AG20443 (cell line): ENCODE results near the gene PARN.
"Not testable (repeated sequence)": the region's sequence is repeated elsewhere in the genome, so short reads cannot be mapped to it uniquely, and the experiment has no call there.

Source experiments
- DNase-seq: peaks from one replicate; pipeline ENCODE4 v3.0.0; 2012; ENCODE audit warnings: low spot score, mixed read lengths

Gene PARN

GRCh38 chr16:14574698-14575415 lies 55.2 kb downstream of the PARN start:
- not testable (repeated sequence) for DNase-seq

- no peak for DNase-seq
Measured at GRCh38 chr16:14572535-14572934, 57.5 kb downstream of the PARN start.

GRCh38 chr16:14569213-14569612 lies 60.8 kb downstream of the PARN start:
- DNase-seq = no peak

- no peak for DNase-seq
Measured at GRCh38 chr16:14566599-14566998, 63.5 kb downstream of the PARN start.

GRCh38 chr16:14565688-14566025 lies 64.4 kb downstream of the PARN start:
- no peak for DNase-seq

- DNase-seq = no peak
Measured at GRCh38 chr16:14564861-14565687, 65.0 kb downstream of the PARN start.

- DNase-seq = no peak
Measured at GRCh38 chr16:14564323-14564722, 65.7 kb downstream of the PARN start.

- DNase-seq = peak; percentile 65
Measured at GRCh38 chr16:14562691-14563491, 67.2 kb downstream of the PARN start.

GRCh38 chr16:14560523-14560922 lies 69.5 kb downstream of the PARN start:
- DNase-seq = peak; percentile 30

- peak; percentile 76 for DNase-seq
Measured at GRCh38 chr16:14559809-14560241, 70.2 kb downstream of the PARN start.

GRCh38 chr16:14553447-14553846 lies 76.6 kb downstream of the PARN start:
- no peak for DNase-seq

- no peak for DNase-seq
Measured at GRCh38 chr16:14549789-14550153, 80.3 kb downstream of the PARN start.

GRCh38 chr16:14548933-14549788 lies 80.9 kb downstream of the PARN start:
- DNase-seq = no peak

GRCh38 chr16:14545346-14545884 lies 84.6 kb downstream of the PARN start:
- no peak for DNase-seq

- not testable (repeated sequence) for DNase-seq
Measured at GRCh38 chr16:14544846-14545245, 85.2 kb downstream of the PARN start.

GRCh38 chr16:14539631-14540030 lies 90.4 kb downstream of the PARN start:
- no peak for DNase-seq

GRCh38 chr16:14539156-14539555 lies 90.9 kb downstream of the PARN start:
- no peak for DNase-seq

GRCh38 chr16:14538604-14539003 lies 91.5 kb downstream of the PARN start:
- DNase-seq = no peak

- no peak for DNase-seq
Measured at GRCh38 chr16:14531613-14532012, 98.4 kb downstream of the PARN start.

GRCh38 chr16:14531101-14531500 lies 99.0 kb downstream of the PARN start:
- DNase-seq = no peak

- DNase-seq = no peak
Measured at GRCh38 chr16:14530046-14530445, 100.0 kb downstream of the PARN start.
